ENCODE data around the gene ADCY5.

DNA sequence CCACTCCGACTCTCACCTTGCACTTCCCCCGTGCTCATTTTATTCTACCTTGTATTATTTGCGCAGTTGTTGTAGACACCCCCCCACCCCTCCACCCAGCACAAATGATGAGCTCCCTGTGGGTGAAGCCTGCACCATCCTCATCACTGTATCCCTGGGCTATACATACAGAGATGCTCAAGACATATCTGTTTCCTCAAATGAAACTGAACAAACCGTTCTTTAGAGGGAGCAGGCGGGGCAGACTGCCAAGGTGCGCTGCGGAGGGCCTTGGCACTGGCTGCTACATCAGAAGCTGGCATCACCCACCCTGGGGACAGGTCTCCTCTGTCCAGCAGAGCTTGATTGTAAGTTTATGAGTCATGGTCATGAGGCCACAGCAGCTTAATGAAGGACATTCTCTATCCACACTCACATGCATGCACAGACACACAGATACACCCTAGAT lies 29.0 kb downstream of the ADCY5 start:
- TF ChIP-seq L3MBTL2 (conservative IDR thresholded peaks at IDR 0.05) (no peak), LEF1 (IDR thresholded peaks at IDR 0.05; ENCODE audit: borderline replicate concordance) (no peak), ZNF384 (IDR thresholded peaks at IDR 0.05) (no peak), ARNT (IDR thresholded peaks at IDR 0.05) (no peak), SUZ12 (IDR thresholded peaks at IDR 0.05) (no peak), FOXM1 (IDR thresholded peaks at IDR 0.05; ENCODE audit: borderline replicate concordance) (no peak), FOXK2 (IDR thresholded peaks at IDR 0.05) (no peak)

Data from HEK293T (cell line).